Astrocyte of the cerebellum (primary cell): ENCODE measurements around the gene IKZF4.

Experiments
- DNase-seq: peaks from one replicate; pipeline ENCODE4 v3.0.0-alpha.2; 2011; ENCODE audit warnings: low read depth
- H3K4me3 ChIP-seq: 2 replicates; pipeline ENCODE4 v1.5.1; 2011; ENCODE audit warnings: mild to moderate bottlenecking, low read depth, low read length, moderate library complexity
- in situ Hi-C: cut with HindIII; loops from 2 replicates; pipeline ENCODE4 v1.10.0; 2017; ENCODE audit warnings: low sequenced_read_pairs
- TF ChIP-seq, protein P1 (sequence below): IDR thresholded peaks from 2 replicates; pipeline ENCODE4 v1.5.1; 2012; ENCODE audit warnings: low read length, low read depth, moderate library complexity, mild to moderate bottlenecking; ENCODE audit errors: missing control alignments

Gene IKZF4

DNA sequence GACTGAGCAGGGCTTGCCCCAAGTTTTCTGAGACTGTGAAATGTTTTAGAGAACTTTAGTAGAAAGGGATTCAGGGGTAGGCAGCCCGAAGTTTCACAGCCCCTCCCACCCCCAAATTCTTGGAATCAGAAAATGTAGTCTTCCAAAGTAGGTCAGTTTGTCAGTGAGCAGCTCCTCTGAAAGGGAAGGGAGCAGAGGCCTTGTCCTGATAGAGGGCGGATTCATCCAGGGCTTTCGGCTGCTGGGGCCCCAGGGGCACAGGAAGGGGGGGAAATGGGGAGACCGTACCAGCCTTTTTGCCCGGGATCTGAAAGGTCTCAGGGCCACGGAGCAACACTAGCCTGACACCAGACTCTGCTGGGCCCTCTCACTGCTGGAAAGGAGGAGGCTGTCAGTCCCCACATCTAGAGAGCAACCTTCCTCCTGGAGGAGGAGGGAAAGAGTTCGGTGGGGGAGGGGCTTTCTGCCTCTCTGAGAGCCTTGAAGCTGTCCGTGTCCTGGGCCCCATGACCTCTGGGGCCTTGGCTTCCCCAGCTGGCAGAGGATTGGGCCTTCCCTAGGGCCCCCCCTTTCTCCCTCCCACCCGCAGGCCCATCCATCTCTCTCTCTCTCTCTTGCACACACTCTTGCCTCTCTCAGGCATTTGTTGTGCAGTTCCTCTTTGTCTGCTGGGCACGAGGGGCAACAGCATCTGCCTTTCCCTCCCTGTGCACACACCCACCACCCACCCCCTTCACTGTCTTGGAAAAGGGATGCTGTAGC is at the start of gene IKZF4:
TSS of gene IKZF4 (plus strand) at position 621 of the 762 bp plus-strand sequence. CDS start 451 bp downstream, outside the sequence.
- no peak for DNase-seq
- TF ChIP-seq, protein P1, sequence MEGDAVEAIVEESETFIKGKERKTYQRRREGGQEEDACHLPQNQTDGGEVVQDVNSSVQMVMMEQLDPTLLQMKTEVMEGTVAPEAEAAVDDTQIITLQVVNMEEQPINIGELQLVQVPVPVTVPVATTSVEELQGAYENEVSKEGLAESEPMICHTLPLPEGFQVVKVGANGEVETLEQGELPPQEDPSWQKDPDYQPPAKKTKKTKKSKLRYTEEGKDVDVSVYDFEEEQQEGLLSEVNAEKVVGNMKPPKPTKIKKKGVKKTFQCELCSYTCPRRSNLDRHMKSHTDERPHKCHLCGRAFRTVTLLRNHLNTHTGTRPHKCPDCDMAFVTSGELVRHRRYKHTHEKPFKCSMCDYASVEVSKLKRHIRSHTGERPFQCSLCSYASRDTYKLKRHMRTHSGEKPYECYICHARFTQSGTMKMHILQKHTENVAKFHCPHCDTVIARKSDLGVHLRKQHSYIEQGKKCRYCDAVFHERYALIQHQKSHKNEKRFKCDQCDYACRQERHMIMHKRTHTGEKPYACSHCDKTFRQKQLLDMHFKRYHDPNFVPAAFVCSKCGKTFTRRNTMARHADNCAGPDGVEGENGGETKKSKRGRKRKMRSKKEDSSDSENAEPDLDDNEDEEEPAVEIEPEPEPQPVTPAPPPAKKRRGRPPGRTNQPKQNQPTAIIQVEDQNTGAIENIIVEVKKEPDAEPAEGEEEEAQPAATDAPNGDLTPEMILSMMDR = no peak
- in situ Hi-C loops = no loop called here
- H3K4me3 ChIP-seq = peak within 1 kb of the TSS; percentile 28

- in situ Hi-C loops = loop anchor here (10.0 kb wide), 1 partner anchor 63 kb away; no protein-coding TSS in a partner anchor
- TF ChIP-seq, protein P1 = no peak
- peak overlapping the region; percentile 52 for H3K4me3 ChIP-seq
- DNase-seq = no peak
Measured at GRCh38 chr12:55972042-55972441, 48.8 kb upstream of the IKZF4 start.

DNA sequence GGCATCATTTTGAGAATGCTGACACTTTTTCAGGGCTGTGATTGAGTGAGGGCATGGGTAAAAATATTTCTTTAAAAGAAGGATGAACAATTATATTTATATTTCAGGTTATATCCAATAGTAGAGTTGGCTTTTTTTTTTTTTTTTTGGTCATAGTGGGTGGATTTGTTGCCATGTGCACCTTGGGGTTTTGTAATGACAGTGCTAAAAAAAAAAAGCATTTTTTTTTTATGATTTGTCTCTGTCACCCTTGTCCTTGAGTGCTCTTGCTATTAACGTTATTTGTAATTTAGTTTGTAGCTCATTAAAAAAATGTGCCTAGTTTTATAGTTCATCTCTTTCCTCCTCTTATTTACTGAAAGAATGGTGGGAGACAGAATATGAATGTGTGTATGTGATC is 48.4 kb upstream of the IKZF4 start:
- TF ChIP-seq, protein P1 = no peak
- H3K4me3 ChIP-seq = peak overlapping the region; percentile 52
- in situ Hi-C loops = loop anchor here (10.0 kb wide), 1 partner anchor 62 kb away; no protein-coding TSS in a partner anchor
- no peak for DNase-seq

DNA sequence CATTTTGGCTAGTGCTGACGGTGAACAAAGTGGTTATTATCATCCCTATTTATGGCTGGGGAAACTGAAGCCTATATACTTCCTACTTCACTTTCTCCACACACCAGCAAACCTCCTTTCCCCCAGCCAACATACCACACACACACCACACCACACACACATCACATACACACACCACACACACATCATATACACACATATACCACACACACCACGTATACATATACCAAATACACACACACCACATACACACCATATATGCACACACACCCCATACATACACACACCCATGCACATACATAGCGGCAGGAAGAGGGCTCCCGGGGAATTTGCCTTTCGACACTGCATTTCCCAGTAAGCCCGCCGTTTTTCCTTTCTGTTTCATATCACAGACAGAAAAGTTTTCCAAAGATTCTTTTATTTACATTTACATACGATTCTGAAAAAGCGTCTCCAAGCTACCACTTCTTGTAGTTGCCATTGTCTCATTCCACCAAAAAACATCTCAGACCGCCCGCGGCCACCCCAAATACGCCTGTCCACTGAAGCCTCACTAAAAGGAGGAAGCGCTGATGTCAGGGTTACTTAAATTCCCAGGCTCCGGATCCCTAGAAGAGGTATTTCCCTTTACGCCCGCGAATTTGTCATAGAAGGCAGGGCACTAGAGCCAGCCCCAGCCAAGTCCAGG is 47.8 kb upstream of the IKZF4 start:
- TF ChIP-seq, protein P1 = no peak
- H3K4me3 ChIP-seq = peak overlapping the region; percentile 52
- in situ Hi-C loops = loop anchor here (10.0 kb wide), 1 partner anchor 62 kb away; no protein-coding TSS in a partner anchor
- no peak for DNase-seq

GRCh38 chr12:55973599-55974307 is 47.1 kb upstream of the IKZF4 start, which contains the start of gene RAB5B:
Gene RAB5B, plus strand, starts transcription at chr12:55974078. Its CDS starts 12,883 bp downstream, at chr12:55986961.
- peak; percentile 100 for DNase-seq
- TF ChIP-seq, protein P1 = no peak
- H3K4me3 ChIP-seq = peak within 1 kb of the TSS; percentile 95
- in situ Hi-C loops = loop anchor here (10.0 kb wide), 1 partner anchor 61 kb away; no protein-coding TSS in a partner anchor

DNA sequence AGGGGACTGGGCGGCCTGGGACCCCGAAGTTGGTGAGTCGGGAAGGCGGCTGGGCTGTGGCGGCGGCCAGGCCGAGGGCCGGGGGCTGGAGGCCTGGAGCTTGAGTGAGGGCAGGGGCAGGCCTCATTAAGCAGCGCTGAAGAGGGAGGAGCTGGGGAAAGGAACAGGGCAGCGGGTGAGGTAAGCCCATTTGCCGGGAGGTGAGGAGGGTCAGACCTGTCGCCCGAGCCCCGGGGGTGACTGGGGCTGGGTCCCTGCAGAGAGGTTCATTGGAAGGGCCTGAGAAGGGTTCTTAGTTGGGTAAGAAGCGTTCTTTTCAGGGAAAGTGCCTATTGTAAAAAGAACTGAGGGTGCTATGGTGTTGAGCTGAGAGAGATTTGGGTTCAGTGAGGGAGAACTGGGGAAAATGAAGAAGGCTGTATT is 46.5 kb upstream of the IKZF4 start:
- DNase-seq = no peak
- TF ChIP-seq, protein P1 = no peak
- H3K4me3 ChIP-seq = peak overlapping the region; percentile 95
- in situ Hi-C loops = loop anchor here (10.0 kb wide), 1 partner anchor 60 kb away; no protein-coding TSS in a partner anchor
